Panc1 (cell line): Measurements from ENCODE around the gene FAM50A.

ENCODE experiments used
- POLR2AphosphoS5 ChIP-seq: IDR thresholded peaks from 2 replicates; pipeline ENCODE4 v1.6.1; 2012; ENCODE audit warnings: mild to moderate bottlenecking, low read depth, low read length, moderate library complexity
- TCF7L2 ChIP-seq: IDR thresholded peaks from 2 replicates; pipeline ENCODE4 v1.6.1; 2011; ENCODE audit warnings: mild to moderate bottlenecking, low read depth, low read length, inconsistent platforms
- TF ChIP-seq, protein P1 (sequence below): fragments of 450-650 bp; IDR thresholded peaks from 2 replicates; pipeline ENCODE4 v1.5.1; 2017; ENCODE audit warnings: mild to moderate bottlenecking

DNA sequence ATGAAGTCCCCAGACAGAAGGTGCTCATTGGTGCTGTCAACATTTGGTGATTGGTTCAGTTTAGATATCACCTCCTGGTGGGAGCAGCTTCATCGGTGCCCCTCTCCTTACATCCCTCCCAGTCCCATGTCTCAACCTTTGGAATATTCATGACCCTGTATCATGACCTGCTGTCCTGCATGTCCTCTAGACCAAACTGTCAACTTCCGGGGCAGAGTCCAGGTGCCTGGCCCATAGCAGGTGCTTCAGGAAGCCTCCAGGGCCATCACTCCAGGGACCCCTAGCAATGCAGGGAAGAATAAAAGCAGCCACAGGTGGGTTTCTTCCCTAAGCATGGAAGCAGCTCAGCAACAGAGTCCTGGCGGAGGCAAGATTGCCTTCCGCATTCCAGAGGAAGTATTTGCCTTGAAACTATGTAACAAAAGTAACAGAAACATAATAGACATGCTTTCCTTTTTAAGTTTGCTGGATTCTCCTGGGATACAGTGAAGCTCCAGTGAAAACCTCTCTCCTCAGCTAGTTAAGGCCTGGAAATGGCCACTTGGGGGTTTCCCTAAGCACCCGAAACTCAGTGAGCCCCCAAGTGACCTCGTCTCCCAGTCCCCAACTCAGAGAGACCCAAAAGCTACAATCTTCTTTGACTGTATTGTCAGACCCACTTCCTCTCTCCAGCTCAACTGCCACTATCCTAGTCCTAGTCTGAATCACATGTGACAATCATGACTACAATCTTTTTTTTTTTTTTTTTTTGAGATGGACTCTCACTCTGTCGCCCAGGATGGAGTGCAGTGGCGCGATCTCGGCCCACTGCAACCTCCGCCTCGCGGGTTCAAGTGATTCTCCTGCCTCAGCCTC lies 16.8 kb upstream of the FAM50A start:
- TF ChIP-seq, protein P1, sequence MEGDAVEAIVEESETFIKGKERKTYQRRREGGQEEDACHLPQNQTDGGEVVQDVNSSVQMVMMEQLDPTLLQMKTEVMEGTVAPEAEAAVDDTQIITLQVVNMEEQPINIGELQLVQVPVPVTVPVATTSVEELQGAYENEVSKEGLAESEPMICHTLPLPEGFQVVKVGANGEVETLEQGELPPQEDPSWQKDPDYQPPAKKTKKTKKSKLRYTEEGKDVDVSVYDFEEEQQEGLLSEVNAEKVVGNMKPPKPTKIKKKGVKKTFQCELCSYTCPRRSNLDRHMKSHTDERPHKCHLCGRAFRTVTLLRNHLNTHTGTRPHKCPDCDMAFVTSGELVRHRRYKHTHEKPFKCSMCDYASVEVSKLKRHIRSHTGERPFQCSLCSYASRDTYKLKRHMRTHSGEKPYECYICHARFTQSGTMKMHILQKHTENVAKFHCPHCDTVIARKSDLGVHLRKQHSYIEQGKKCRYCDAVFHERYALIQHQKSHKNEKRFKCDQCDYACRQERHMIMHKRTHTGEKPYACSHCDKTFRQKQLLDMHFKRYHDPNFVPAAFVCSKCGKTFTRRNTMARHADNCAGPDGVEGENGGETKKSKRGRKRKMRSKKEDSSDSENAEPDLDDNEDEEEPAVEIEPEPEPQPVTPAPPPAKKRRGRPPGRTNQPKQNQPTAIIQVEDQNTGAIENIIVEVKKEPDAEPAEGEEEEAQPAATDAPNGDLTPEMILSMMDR: no peak
- TF ChIP-seq POLR2AphosphoS5: no peak
- no peak for TF ChIP-seq TCF7L2
